Tongue (tissue), 3 donors: ENCODE results near the gene RMRP. TPM values are rescaled to one million over a fixed set of nuclear protein-coding genes. Genes with fewer than 3 reads are reported as not detected.

ENCODE experiments used
- DNase-seq: peaks from one replicate; pipeline ENCODE4 v3.0.0-alpha.2; 2015
- small RNA-seq: library from RNA; depleted of rRNA; stranded (forward); fragments of <200 nt; gene quantifications from one replicate; pipeline ENCODE3, GENCODE V24; 2014; ENCODE audit warnings: low replicate concordance
- total RNA-seq: library from RNA; depleted of rRNA; stranded (reverse); fragments of >200 nt; gene quantifications from one replicate; pipeline ENCODE4 v1.2.3, GENCODE V29; 2014

RMRP gene
- total RNA-seq, 1 donor from 2014 or later, result 2,887 TPM

GRCh38 chr9:35609820-35610163, 48.0 kb downstream of the RMRP start:
- no peak for DNase-seq

GRCh38 chr9:35609001-35609819, 48.6 kb downstream of the RMRP start:
- DNase-seq, result peak; percentile 95

DNA sequence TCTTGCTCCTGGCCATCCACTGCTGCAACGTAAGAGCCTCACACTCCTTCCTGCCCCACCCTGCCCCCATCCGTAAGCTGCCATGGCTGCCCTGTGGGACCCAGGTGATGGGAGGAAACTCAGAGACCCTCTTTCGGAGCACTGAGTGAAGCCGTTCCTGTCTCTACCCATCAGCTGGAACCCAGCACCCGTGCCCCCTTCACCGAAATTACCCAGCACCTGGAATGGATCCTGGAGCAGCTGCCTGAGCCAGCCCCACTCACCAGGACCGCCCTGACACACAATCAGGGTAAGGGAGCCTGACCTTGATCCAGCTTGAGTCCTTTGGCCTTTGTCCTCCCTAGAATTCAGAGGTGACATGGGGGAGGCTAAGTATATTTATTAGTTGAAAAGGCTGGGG, 49.6 kb downstream of the RMRP start:
- DNase-seq, result no peak

Small RNA genes within 50 kb of the gene (small RNA-seq; reads per million reads assigned to genes)
- gene MIR4667, result 0.05 reads per million
- gene RMRP, result not detected
- not detected for gene RN7SL22P

Other genes with a start within 250 kb of the RMRP start
- 37.5 TPM for gene RUSC2, start 167.9 kb downstream of the RMRP start, total RNA-seq
- 15.8 TPM for gene TESK1, start 52.8 kb downstream of the RMRP start, total RNA-seq
- 1.7 TPM for gene CD72, start 39.6 kb downstream of the RMRP start, total RNA-seq
- not detected for gene SIT1, start 7.1 kb downstream of the RMRP start, total RNA-seq
- 16.9 TPM for gene CCDC107, start 273 bp upstream of the RMRP start, total RNA-seq
- gene ARHGEF39, start 7.2 kb upstream of the RMRP start, total RNA-seq, result 1.0 TPM
- 0.82 TPM for gene CA9, start 15.9 kb upstream of the RMRP start, total RNA-seq
- gene TPM2, start 31.9 kb upstream of the RMRP start, total RNA-seq, result 3,889 TPM
- gene TLN1, start 74.2 kb upstream of the RMRP start, total RNA-seq, result 210 TPM
- gene CREB3, start 74.6 kb upstream of the RMRP start, total RNA-seq, result 20.3 TPM
- gene GBA2, start 91.2 kb upstream of the RMRP start, total RNA-seq, result 43.6 TPM
- 16.7 TPM for gene RGP1, start 91.3 kb upstream of the RMRP start, total RNA-seq
- not detected for gene MSMP, start 96.3 kb upstream of the RMRP start, total RNA-seq
- 24.5 TPM for gene NPR2, start 133.6 kb upstream of the RMRP start, total RNA-seq
- gene SPAG8, start 154.2 kb upstream of the RMRP start, total RNA-seq, result 3.7 TPM
- 18.1 TPM for gene HINT2, start 157.0 kb upstream of the RMRP start, total RNA-seq
- gene FAM221B, start 170.7 kb upstream of the RMRP start, total RNA-seq, result not detected
- 8.2 TPM for gene TMEM8B, start 171.2 kb upstream of the RMRP start, total RNA-seq
- gene OR13J1, start 212.4 kb upstream of the RMRP start, total RNA-seq, result not detected
- not detected for gene HRCT1, start 248.2 kb upstream of the RMRP start, total RNA-seq